ENCODE results near the gene KIF15.

KIF15 gene

GRCh38 chr3:44883213-44883955 lies 121.8 kb downstream of the KIF15 start:
- DNase-seq (ENCODE audit: low read depth), result no peak

- DNase-seq (ENCODE audit: low read depth), result no peak
These were observed 122.4 kb downstream of the KIF15 start for GRCh38 chr3:44883999-44884431.

GRCh38 chr3:44885618-44886017 lies 124.0 kb downstream of the KIF15 start:
- no peak for DNase-seq (ENCODE audit: low read depth)

GRCh38 chr3:44886561-44886960 lies 125.0 kb downstream of the KIF15 start:
- no peak for DNase-seq (ENCODE audit: low read depth)

- no peak for DNase-seq (ENCODE audit: low read depth)
These were observed 125.5 kb downstream of the KIF15 start for GRCh38 chr3:44887101-44887500.

GRCh38 chr3:44890258-44890657 lies 128.7 kb downstream of the KIF15 start:
- no peak for DNase-seq (ENCODE audit: low read depth)

- no peak for DNase-seq (ENCODE audit: low read depth)
These were observed 129.3 kb downstream of the KIF15 start for GRCh38 chr3:44890852-44891251.

- no peak for DNase-seq (ENCODE audit: low read depth)
These were observed 131.1 kb downstream of the KIF15 start for GRCh38 chr3:44892689-44893088.

- no peak for DNase-seq (ENCODE audit: low read depth)
These were observed 131.5 kb downstream of the KIF15 start for GRCh38 chr3:44893097-44893496.

- no peak for DNase-seq (ENCODE audit: low read depth)
These were observed 132.9 kb downstream of the KIF15 start for GRCh38 chr3:44894485-44894884.

GRCh38 chr3:44896440-44896839 lies 134.8 kb downstream of the KIF15 start:
- no peak for DNase-seq (ENCODE audit: low read depth)

- no peak for DNase-seq (ENCODE audit: low read depth)
These were observed 138.2 kb downstream of the KIF15 start for GRCh38 chr3:44899683-44900367.

- no peak for DNase-seq (ENCODE audit: low read depth)
These were observed 141.0 kb downstream of the KIF15 start for GRCh38 chr3:44902628-44903027.

Measured in stimulated activated CD8-positive, alpha-beta memory T cell treated with anti-CD3 and anti-CD28 coated beads, Interleukin-7, amount 100 ng/mL, for 24 hours (primary cell).